SH-SY5Y (cell line): ENCODE data around the gene ADAMTSL3.

ENCODE experiments used
- GATA2 ChIP-seq: IDR thresholded peaks from 2 replicates; pipeline ENCODE4 v1.6.1; 2011; ENCODE audit warnings: mild to moderate bottlenecking, low read depth, low read length
- GATA3 ChIP-seq: IDR thresholded peaks from 2 replicates; pipeline ENCODE4 v1.6.1; 2011; ENCODE audit warnings: low read depth, mild to moderate bottlenecking, low read length, moderate library complexity

DNA sequence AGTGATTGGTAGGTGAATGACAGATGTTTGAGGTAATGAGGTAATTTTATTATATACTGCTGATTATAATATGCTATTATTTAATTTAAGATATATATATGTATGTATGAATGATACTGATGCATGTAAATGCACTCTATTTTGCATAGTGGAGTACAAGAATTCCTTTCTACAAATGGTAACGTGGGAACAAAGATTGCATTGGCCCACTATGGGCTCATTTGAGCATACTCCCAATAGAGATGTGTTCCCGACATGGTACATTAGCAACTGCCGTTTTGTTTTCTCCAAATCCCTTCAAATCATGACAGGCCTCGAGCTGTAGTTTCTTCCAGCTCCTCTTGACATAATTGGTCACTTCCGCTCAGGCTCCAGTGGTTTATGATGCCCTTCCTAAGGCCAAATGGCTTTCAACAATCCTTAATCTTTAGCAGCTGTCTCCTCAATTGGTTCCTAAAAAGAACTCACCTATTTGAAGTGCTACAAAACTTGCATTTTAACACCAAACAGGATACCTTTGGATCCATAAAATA, 266.1 kb downstream of the ADAMTSL3 start:
- TF ChIP-seq GATA3 (no peak), GATA2 (no peak)
